Measurements from ENCODE around the gene HK3.

The HK3 gene

DNA sequence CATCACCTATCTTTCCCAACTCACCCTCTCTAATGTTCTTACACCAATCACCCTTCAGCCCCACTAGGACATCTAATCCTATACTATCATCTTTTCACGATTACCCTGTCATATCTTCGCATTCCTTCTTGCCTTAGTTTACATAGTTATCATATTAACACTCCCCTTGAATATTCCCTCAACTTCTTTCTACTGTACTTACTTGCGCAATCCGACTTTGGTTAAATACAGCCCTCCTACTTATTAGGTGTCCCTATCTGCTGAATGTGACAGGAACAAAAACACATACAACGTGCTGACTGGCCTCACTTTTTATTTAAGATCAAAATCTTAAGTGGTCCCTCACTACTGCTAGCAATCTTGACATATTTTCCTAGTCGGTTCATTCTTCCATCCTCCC is 19.5 kb upstream of the HK3 start:
- no peak overlapping the region for H3K4me3 ChIP-seq (ENCODE audit: low read length)
- no peak for DNase-seq (ENCODE audit: low read depth)
- TF ChIP-seq, protein P1, sequence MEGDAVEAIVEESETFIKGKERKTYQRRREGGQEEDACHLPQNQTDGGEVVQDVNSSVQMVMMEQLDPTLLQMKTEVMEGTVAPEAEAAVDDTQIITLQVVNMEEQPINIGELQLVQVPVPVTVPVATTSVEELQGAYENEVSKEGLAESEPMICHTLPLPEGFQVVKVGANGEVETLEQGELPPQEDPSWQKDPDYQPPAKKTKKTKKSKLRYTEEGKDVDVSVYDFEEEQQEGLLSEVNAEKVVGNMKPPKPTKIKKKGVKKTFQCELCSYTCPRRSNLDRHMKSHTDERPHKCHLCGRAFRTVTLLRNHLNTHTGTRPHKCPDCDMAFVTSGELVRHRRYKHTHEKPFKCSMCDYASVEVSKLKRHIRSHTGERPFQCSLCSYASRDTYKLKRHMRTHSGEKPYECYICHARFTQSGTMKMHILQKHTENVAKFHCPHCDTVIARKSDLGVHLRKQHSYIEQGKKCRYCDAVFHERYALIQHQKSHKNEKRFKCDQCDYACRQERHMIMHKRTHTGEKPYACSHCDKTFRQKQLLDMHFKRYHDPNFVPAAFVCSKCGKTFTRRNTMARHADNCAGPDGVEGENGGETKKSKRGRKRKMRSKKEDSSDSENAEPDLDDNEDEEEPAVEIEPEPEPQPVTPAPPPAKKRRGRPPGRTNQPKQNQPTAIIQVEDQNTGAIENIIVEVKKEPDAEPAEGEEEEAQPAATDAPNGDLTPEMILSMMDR (IDR thresholded peaks at IDR 0.05; ENCODE audit: insufficient read depth, low read depth, low read length, missing control alignments): no peak

DNA sequence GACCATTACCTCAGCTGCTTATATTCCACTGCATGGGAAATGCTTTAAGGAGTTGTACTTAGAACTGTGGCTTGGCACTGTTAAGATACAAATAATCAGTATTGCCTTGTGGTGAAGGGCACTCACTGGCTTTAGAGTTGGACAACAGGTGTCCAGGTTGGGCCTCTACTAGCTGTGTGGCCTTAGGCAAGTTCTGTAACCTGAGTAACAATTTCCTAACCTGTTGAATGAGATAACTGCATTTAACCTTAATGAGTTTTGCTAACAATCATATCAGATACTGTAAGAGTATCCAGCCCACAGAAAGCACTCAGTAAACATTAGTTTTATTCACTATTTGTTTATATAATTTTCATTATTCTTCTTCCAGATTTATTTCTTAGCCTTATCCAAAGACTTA is 17.2 kb upstream of the HK3 start:
- TF ChIP-seq, protein P1 (IDR thresholded peaks at IDR 0.05; ENCODE audit: insufficient read depth, low read depth, low read length, missing control alignments): no peak
- no peak overlapping the region for H3K4me3 ChIP-seq (ENCODE audit: low read length)
- no peak for DNase-seq (ENCODE audit: low read depth)

DNA sequence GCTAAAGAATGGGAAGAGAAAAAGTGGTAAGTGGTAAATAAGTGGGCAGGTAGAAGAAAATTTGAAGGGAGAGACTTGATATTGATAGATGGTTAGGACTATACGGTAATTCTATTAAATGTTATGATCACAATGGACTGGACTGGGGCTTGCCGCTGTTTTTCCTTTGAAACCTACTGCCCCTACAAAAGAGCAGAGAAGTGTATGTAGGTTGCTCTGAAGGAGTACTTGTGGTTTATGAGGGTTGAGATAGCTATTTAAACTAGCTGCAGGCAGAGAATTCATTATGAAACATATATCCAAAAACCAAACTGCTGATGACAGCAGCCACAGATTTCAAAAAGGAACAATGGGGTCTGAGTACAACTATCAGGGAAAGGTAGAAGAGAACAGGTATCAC is 16.8 kb upstream of the HK3 start:
- DNase-seq (ENCODE audit: low read depth): no peak
- no peak overlapping the region for H3K4me3 ChIP-seq (ENCODE audit: low read length)
- TF ChIP-seq, protein P1 (IDR thresholded peaks at IDR 0.05; ENCODE audit: insufficient read depth, low read depth, low read length, missing control alignments): no peak

DNA sequence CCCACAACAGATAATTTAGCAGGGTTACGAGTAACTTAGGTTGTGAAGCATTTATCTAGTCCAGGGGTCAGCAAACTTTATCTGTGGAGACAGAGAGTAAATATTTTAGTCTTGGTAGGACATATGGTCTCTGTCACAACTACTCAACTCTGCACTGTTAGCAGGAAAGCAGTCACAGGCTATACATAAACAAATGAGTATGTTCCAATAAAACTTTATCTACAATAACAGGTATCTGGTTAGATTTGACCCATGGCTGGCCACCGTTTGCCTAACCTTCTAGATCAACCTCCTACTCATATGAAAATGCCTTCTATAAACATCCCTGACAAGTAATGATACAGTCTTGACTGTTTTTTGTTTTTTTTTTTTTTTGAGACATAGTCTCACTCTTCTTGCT is 13.0 kb upstream of the HK3 start:
- no peak for DNase-seq (ENCODE audit: low read depth)
- no peak overlapping the region for H3K4me3 ChIP-seq (ENCODE audit: low read length)
- TF ChIP-seq, protein P1 (IDR thresholded peaks at IDR 0.05; ENCODE audit: insufficient read depth, low read depth, low read length, missing control alignments): no peak

DNA sequence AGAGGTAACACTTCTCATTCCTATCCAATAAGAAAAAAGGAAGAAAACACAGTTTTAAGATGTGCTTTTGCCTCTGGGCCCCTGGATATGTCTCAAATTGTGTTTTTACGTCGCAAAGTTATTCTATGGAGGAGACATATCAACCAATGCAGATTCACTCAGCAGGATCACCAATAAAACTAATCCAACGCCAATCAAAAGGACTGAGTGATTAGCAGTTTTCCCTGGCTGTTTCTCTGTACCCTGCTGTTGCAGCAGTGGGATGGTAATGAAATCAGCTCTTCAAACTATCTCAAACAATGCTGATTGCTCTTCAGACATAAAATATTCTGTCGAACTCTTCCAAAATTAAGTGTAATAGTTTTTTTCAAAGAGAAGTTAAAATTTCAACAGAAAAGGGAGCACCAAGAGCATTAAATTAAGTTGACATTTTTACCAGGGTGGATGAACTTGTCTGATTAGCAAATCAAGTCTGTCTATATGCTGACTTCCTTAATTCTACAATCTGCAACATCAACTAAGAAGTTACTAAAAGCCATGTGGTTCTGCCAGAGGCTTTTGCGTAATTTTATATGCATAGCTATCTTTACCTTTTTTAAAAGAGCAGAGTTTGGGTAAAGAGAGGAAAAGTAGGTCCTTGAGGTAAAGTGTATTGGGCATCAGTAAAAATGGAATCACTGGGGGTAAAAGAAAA is 9.7 kb upstream of the HK3 start:
- no peak overlapping the region for H3K4me3 ChIP-seq (ENCODE audit: low read length)
- TF ChIP-seq, protein P1 (IDR thresholded peaks at IDR 0.05; ENCODE audit: insufficient read depth, low read depth, low read length, missing control alignments): no peak

DNA sequence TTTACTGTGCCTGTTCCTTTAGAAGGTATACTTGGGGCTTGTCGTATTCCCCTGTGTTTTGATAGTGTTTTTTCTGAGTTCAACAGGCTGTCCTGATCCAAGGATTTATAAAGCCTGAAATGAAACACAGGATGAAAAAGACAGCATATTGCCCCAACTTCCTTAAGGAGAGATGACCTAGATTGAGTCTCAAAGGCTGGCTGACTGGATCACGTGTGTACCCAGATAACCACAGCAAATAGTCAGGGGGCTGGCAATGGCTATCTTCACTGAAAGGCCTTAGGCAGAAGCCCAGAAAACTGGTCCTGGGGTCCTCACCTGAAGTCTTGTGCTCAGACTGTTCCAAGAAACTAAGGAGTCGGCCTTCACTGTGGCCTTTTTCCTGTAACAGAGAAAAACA is 7.7 kb upstream of the HK3 start:
- DNase-seq (ENCODE audit: low read depth): no peak
- TF ChIP-seq, protein P1 (IDR thresholded peaks at IDR 0.05; ENCODE audit: insufficient read depth, low read depth, low read length, missing control alignments): no peak
- no peak overlapping the region for H3K4me3 ChIP-seq (ENCODE audit: low read length)

More for the DNA sequence above, 9.7 kb upstream of the HK3 start:
- no peak for DNase-seq (ENCODE audit: low read depth)

DNA sequence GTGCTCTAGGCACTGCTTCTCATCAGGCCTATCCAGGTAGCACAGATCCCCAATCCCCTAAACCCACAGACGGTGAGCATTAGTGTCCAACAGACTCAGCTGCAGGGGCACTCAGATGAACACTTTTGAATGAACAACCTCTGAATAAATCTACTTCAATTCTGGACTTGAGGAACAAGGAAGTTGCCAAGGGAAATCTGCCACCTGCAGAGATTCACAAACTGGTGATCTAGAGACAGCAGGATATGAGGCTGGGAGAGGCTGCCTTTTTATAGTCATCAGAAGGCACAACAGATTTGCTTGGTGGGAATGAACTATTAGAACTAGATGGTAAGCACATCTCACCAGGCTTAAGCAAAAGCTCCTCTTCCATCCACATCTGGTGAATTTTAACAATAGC is 7.0 kb upstream of the HK3 start:
- no peak for DNase-seq (ENCODE audit: low read depth)
- TF ChIP-seq, protein P1 (IDR thresholded peaks at IDR 0.05; ENCODE audit: insufficient read depth, low read depth, low read length, missing control alignments): no peak

More for the DNA sequence above, 7.0 kb upstream of the HK3 start:
- no peak overlapping the region for H3K4me3 ChIP-seq (ENCODE audit: low read length)
